Lower leg skin (tissue), 4 donors: ENCODE data around the gene NEAT1. TPM values are rescaled to one million over a fixed set of nuclear protein-coding genes. Genes with fewer than 3 reads are reported as not detected.
A peak's percentile ranks its signal among the peaks of the same experiment; 100 is the strongest.

Experiments
- DNase-seq, 2 donors: peaks; one replicate each; pipeline ENCODE4 v3.0.0-alpha.2; 2019; ENCODE audit warnings: low spot score in 2 of 2
- H3K4me3 ChIP-seq: fragments of 200-600 bp; sonication (generic); 2 replicates; pipeline ENCODE4 v1.5.1; 2017; ENCODE audit warnings: mild to moderate bottlenecking, low read depth; ENCODE audit not compliant: poor library complexity, severe bottlenecking
- POLR2A ChIP-seq, 2 donors: fragments of 450-650 bp; IDR thresholded peaks; one replicate each; pipeline ENCODE4 v1.6.1; 2016 to 2017; ENCODE audit warnings: antibody characterized with exemption in 2 of 2, mild to moderate bottlenecking in 1 of 2, moderate library complexity in 1 of 2
- WGBS, 2 donors: methylation state at CpG; one replicate each; pipeline ENCODE4 v1.1.5; 2018; 5-methylcytosine and 5-hydroxymethylcytosine counted together
- intact Hi-C: fragments of 100-400 bp; cut with DNase I; formaldehyde crosslinking; loops from one replicate; pipeline ENCODE4 v1.15.0; 2023; ENCODE audit warnings: low total_unique reads
- total RNA-seq, 4 donors: library from RNA; depleted of rRNA; stranded (reverse); fragments of >200 nt; gene quantifications; one replicate each; pipeline ENCODE4 v1.1.0, GENCODE V29; 2016
- TF ChIP-seq, protein P1 (sequence below), 3 donors: fragments of 450-650 bp; IDR thresholded peaks; one replicate each; pipeline ENCODE4 v1.5.1; 2016; ENCODE audit warnings: antibody characterized with exemption in 3 of 3, mild to moderate bottlenecking in 3 of 3, moderate library complexity in 2 of 3

The NEAT1 gene
- total RNA-seq, 4 donors from 2014 or later: 147 to 645 (median 301) TPM

DNA sequence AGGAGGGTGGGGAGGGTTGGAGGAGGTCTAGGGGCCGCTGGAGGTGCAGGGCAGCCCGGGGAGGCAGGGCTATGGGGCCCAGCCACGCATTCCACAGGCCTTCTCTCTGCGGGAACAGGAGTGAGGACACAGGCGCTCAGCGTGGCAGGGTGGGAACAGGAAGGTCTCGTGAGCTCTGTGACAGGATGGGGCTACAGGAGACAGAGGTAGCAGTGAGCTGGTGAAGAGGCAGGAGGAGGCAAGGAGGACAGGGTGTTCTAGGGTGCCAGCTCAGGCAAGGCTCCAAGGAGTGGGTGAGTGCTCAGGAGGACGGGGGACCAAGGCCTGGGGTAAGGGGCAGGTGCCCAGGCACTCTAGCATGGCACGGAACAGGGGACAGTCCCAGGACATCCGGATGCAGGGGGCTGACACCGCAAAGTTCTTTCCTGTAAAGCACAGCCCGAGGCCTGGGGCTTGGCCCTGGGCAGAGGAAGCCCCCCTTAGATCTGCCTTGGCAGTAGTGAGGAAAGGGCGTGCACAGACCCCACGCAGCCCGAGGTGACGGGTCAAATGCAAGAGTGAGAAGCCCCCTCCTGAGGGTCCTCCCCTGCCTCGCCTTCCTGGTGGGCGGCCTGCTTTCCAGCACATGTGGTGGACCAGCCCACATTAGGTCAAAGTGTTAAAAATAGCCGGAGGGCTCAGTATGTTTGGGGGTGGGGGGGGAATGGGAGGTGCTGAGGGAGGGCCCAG is 4.7 kb upstream of the NEAT1 start:
- TF ChIP-seq, protein P1, sequence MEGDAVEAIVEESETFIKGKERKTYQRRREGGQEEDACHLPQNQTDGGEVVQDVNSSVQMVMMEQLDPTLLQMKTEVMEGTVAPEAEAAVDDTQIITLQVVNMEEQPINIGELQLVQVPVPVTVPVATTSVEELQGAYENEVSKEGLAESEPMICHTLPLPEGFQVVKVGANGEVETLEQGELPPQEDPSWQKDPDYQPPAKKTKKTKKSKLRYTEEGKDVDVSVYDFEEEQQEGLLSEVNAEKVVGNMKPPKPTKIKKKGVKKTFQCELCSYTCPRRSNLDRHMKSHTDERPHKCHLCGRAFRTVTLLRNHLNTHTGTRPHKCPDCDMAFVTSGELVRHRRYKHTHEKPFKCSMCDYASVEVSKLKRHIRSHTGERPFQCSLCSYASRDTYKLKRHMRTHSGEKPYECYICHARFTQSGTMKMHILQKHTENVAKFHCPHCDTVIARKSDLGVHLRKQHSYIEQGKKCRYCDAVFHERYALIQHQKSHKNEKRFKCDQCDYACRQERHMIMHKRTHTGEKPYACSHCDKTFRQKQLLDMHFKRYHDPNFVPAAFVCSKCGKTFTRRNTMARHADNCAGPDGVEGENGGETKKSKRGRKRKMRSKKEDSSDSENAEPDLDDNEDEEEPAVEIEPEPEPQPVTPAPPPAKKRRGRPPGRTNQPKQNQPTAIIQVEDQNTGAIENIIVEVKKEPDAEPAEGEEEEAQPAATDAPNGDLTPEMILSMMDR (IDR thresholded peaks at IDR 0.05): no peak
- no peak for TF ChIP-seq POLR2A (IDR thresholded peaks at IDR 0.05)
- intact Hi-C loops: loop anchor here (5.0 kb wide), 1 partner anchor 89 kb away; no protein-coding TSS in a partner anchor
- DNase-seq: peak in 1 of 2 donors; percentile 93
- no peak overlapping the region for H3K4me3 ChIP-seq
- 11% methylated on average over 13 to 17 of the region's 19 CpGs for WGBS, 2 donors

DNA sequence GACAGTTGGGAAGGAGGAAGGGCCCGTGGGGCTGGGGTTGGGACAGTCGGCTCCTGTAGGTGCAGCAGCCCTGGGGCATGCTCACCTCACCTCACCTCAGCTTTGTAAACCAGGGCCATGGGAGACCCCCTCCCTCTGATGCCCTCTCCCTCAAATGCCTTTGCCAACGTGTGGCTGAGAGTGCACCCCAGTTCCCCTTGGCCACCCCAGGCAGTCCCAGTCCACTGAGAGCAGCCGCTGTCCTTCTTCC is 4.2 kb upstream of the NEAT1 start:
- intact Hi-C loops: loop anchor here (5.0 kb wide), 1 partner anchor 89 kb away; no protein-coding TSS in a partner anchor
- DNase-seq: no peak
- H3K4me3 ChIP-seq: no peak overlapping the region
- TF ChIP-seq POLR2A (IDR thresholded peaks at IDR 0.05): no peak
- TF ChIP-seq, protein P1 (IDR thresholded peaks at IDR 0.05): no peak
- 0 to 7% methylated on average over 4 of the region's 4 CpGs for WGBS, 2 donors

DNA sequence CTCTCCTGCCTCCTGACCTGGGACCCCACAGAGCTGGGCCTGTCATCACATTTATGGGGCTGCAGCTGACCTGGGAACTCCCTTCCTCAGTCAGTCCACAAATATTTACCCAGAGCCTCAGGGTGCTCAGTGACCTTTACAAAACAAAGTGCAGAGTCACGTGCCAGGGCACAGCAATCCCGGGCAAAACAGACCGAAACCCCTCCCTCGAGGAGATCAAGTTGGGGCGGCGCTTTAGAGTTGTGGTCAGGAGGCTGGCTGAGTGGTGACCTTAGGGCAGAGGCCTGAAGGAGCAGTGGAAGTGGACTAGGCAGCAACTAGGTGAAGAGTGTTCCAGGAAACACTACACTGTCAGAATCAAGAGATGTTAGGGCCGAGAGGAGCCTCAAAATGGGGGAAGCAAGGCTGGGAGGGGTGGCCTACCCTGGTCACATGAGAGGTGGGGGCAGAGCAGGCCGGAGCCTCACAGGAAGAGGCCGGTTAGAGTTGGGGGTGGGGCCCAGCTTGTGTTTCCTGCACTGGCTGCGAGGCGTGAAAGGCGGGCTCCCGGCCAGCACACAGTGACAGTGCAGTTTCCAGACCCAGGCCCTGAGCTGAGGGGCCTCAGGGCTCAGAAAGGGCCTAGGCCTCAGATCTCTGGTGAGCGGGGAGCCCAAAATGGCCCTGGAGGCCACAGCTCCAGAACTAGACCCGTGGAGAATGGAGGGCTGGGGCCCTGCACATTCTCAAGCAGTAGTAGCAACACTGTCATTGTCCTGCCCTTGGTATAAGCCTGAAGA is 3.7 kb upstream of the NEAT1 start:
- intact Hi-C loops: loop anchor here (5.0 kb wide), 1 partner anchor 88 kb away; no protein-coding TSS in a partner anchor
- DNase-seq: peak; percentile 96 to 99
- peak overlapping the region; percentile 14 for H3K4me3 ChIP-seq
- 1 to 2% methylated on average over 11 to 15 of the region's 15 CpGs for WGBS, 2 donors
- TF ChIP-seq, protein P1 (IDR thresholded peaks at IDR 0.05): no peak
- peak in 1 of 2 donors; percentile 22 for TF ChIP-seq POLR2A (IDR thresholded peaks at IDR 0.05)

DNA sequence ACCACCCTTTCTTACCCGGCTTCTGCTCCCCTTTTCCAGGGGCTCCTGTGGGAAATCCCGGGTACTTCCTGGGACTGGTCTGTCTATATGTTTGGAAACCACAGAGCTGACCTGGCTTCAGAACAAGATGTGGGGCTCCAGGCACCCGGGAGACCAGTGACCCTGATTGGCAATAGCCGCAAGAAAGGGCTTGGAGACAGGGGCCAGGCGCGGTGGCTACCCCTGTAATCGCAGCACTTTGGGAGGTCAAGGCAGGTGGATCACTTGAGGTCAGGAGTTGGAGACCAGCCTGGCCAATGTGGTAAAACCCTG is 3.2 kb upstream of the NEAT1 start:
- DNase-seq: peak in 1 of 2 donors; percentile 90
- intact Hi-C loops: loop anchor here (5.0 kb wide), 1 partner anchor 88 kb away; no protein-coding TSS in a partner anchor
- no peak for TF ChIP-seq POLR2A (IDR thresholded peaks at IDR 0.05)
- TF ChIP-seq, protein P1 (IDR thresholded peaks at IDR 0.05): no peak
- WGBS, 2 donors: 12 to 21% methylated on average over 7 of the region's 7 CpGs
- peak overlapping the region; percentile 14 for H3K4me3 ChIP-seq

DNA sequence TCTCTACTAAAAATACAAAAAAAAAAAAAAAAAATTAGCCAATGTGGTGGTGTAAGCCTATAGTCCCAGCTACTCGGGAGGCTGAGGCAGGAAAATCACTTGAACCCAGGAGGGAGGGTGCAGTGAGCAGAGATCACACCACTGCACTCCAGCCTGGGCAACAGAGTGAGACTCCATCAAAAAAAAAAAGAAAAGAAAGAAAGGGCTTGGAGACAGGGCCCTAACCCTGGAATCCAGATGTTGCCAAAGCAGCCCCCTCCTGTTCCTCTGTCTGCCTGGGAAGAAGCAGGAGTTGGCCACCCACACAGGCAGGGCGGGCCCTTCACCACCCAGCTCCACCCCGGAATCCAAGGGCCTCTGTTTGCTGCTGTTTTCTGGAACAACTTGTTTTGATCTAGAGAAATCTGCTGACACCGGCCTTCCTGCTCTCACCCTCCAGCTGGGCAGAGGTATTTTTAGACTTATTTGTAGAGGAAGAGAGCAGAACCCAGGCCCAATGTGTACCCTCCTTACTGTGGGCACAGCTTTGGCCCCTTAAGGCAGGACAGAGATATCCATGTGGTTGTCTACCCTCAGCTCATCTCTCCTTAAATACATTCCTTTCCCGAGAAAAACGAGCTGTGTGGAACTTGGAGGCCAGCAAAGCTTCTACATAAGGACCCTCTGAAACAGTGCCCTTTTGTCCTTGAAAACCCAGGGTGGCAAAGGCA is 2.7 kb upstream of the NEAT1 start:
- H3K4me3 ChIP-seq: no peak overlapping the region
- intact Hi-C loops: loop anchor here (5.0 kb wide), 2 partner anchors 77 to 87 kb away; partner anchors contain the start of gene MALAT1
- TF ChIP-seq, protein P1 (IDR thresholded peaks at IDR 0.05): no peak
- peak in 1 of 2 donors; percentile 38 for TF ChIP-seq POLR2A (IDR thresholded peaks at IDR 0.05)
- DNase-seq: peak; percentile 97 to 99
- WGBS, 2 donors: 0% methylated on average over 6 of the region's 6 CpGs
